GM19193 (cell line): ENCODE measurements around the gene GPR158.

Source experiments
- POLR2A ChIP-seq: IDR thresholded peaks from 4 replicates; pipeline ENCODE4 v1.6.1; 2011; ENCODE audit not compliant: insufficient read depth, insufficient read length; ENCODE audit errors: extremely low read depth

The GPR158 gene

GRCh38 chr10:25531457-25532061 is 356.8 kb downstream of the GPR158 start:
- no peak for TF ChIP-seq POLR2A

- TF ChIP-seq POLR2A: no peak
Measured at GRCh38 chr10:25532213-25532612, 357.4 kb downstream of the GPR158 start.

- no peak for TF ChIP-seq POLR2A
Measured at GRCh38 chr10:25536027-25536426, 361.2 kb downstream of the GPR158 start.

- TF ChIP-seq POLR2A: no peak
Measured at GRCh38 chr10:25547382-25547781, 372.6 kb downstream of the GPR158 start.

GRCh38 chr10:25552283-25552919 is 377.6 kb downstream of the GPR158 start:
- TF ChIP-seq POLR2A: no peak

GRCh38 chr10:25555865-25556264 is 381.1 kb downstream of the GPR158 start:
- TF ChIP-seq POLR2A: no peak

- TF ChIP-seq POLR2A: no peak
Measured at GRCh38 chr10:25556457-25556856, 381.7 kb downstream of the GPR158 start.

GRCh38 chr10:25557136-25557535 is 382.3 kb downstream of the GPR158 start:
- no peak for TF ChIP-seq POLR2A

GRCh38 chr10:25561758-25562157 is 387.0 kb downstream of the GPR158 start:
- no peak for TF ChIP-seq POLR2A

GRCh38 chr10:25562547-25562946 is 387.7 kb downstream of the GPR158 start:
- TF ChIP-seq POLR2A: no peak

- no peak for TF ChIP-seq POLR2A
Measured at GRCh38 chr10:25564351-25564750, 389.6 kb downstream of the GPR158 start.

- TF ChIP-seq POLR2A: no peak
Measured at GRCh38 chr10:25565570-25565969, 390.8 kb downstream of the GPR158 start.

- TF ChIP-seq POLR2A: no peak
Measured at GRCh38 chr10:25573316-25573715, 398.5 kb downstream of the GPR158 start.

- TF ChIP-seq POLR2A: no peak
Measured at GRCh38 chr10:25575343-25575742, 400.5 kb downstream of the GPR158 start.

- no peak for TF ChIP-seq POLR2A
Measured at GRCh38 chr10:25578061-25578460, 403.3 kb downstream of the GPR158 start.

GRCh38 chr10:25582961-25583360 is 408.2 kb downstream of the GPR158 start:
- TF ChIP-seq POLR2A: no peak
